Measurements from ENCODE around the gene ZBTB9. TPM values are rescaled to one million over a fixed set of nuclear protein-coding genes. Genes with fewer than 3 reads are reported as not detected.
A peak's percentile ranks its signal among the peaks of the same experiment; 100 is the strongest.

ZBTB9 gene
- total and polyA plus RNA-seq, 4 donors = 1.1 to 3.4 (median 2.3) TPM

DNA sequence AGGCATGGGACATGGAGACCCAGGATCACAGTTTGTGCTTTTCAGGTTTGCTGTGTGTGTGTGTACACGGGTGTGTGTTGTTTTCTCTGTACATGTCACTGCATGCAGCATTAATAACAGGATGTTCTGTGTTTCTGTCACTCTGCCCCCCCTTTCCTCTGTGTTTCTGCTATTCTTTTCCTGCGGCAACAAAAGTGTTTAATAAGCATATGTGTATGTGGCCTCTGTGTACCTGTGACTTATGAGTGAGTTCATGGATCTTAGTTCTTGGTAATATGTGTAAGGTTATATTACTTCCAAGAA is 24.7 kb upstream of the ZBTB9 start:
- Histone ChIP-seq H3K36me3 (ENCODE audit: control insufficient read depth in 4 of 4, insufficient read depth in 3 of 4, low read depth in 1 of 4, low read length in 3 of 4) (no peaks in the 10 kb centered on the region), H3K27me3 (ENCODE audit: control insufficient read depth in 4 of 4, insufficient read depth in 4 of 4, low read length in 3 of 4) (no peaks in the 10 kb centered on the region), H3K9me3 (ENCODE audit: control insufficient read depth in 4 of 4, low read length in 3 of 4) (no peaks in the 10 kb centered on the region), H3K9ac (ENCODE audit: low read depth in 1 of 2, low read length in 2 of 2) (no peak overlapping the region), H3K4me1 (ENCODE audit: control insufficient read depth in 4 of 4, insufficient read depth in 4 of 4, low read length in 3 of 4) (peaks cover 13 to 47% (median 27%) of the 10 kb centered on the region in 4 donors), H3K4me3 (ENCODE audit: low read depth in 1 of 3, low read length in 3 of 3) (no peak overlapping the region), H3K27ac (ENCODE audit: low read depth in 1 of 2, low read length in 2 of 2) (peak overlapping the region in 1 of 2 donors; percentile 23)
- WGBS = 67% methylated on average over 2 of the region's 2 CpGs
- no peak for DNase-seq (ENCODE audit: low spot score)
- TF ChIP-seq JUND (IDR thresholded peaks at IDR 0.05) (no peak), RXRA (IDR thresholded peaks at IDR 0.05) (no peak), HNF4G (IDR thresholded peaks at IDR 0.05) (no peak), FOXA2 (IDR thresholded peaks at IDR 0.05) (no peak), FOXA1 (IDR thresholded peaks at IDR 0.05) (no peak), TAF1 (conservative IDR thresholded peaks at IDR 0.05) (no peak), GABPA (IDR thresholded peaks at IDR 0.05 in 1 of 2, conservative IDR thresholded peaks at IDR 0.05 in 1 of 2) (no peak), SP1 (IDR thresholded peaks at IDR 0.05) (no peak), YY1 (IDR thresholded peaks at IDR 0.05) (no peak), RAD21 (IDR thresholded peaks at IDR 0.05) (no peak), HNF4A (conservative IDR thresholded peaks at IDR 0.05) (no peak)
- TF ChIP-seq, protein P1, sequence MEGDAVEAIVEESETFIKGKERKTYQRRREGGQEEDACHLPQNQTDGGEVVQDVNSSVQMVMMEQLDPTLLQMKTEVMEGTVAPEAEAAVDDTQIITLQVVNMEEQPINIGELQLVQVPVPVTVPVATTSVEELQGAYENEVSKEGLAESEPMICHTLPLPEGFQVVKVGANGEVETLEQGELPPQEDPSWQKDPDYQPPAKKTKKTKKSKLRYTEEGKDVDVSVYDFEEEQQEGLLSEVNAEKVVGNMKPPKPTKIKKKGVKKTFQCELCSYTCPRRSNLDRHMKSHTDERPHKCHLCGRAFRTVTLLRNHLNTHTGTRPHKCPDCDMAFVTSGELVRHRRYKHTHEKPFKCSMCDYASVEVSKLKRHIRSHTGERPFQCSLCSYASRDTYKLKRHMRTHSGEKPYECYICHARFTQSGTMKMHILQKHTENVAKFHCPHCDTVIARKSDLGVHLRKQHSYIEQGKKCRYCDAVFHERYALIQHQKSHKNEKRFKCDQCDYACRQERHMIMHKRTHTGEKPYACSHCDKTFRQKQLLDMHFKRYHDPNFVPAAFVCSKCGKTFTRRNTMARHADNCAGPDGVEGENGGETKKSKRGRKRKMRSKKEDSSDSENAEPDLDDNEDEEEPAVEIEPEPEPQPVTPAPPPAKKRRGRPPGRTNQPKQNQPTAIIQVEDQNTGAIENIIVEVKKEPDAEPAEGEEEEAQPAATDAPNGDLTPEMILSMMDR (IDR thresholded peaks at IDR 0.05; ENCODE audit: low read depth, low read length, missing input control) = no peak
- TF ChIP-seq, protein P2, sequence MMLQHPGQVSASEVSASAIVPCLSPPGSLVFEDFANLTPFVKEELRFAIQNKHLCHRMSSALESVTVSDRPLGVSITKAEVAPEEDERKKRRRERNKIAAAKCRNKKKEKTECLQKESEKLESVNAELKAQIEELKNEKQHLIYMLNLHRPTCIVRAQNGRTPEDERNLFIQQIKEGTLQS (IDR thresholded peaks at IDR 0.05) = no peak
- TF ChIP-seq, protein P3, sequence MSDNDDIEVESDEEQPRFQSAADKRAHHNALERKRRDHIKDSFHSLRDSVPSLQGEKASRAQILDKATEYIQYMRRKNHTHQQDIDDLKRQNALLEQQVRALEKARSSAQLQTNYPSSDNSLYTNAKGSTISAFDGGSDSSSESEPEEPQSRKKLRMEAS (IDR thresholded peaks at IDR 0.05) = no peak
- TF ChIP-seq, protein P4, sequence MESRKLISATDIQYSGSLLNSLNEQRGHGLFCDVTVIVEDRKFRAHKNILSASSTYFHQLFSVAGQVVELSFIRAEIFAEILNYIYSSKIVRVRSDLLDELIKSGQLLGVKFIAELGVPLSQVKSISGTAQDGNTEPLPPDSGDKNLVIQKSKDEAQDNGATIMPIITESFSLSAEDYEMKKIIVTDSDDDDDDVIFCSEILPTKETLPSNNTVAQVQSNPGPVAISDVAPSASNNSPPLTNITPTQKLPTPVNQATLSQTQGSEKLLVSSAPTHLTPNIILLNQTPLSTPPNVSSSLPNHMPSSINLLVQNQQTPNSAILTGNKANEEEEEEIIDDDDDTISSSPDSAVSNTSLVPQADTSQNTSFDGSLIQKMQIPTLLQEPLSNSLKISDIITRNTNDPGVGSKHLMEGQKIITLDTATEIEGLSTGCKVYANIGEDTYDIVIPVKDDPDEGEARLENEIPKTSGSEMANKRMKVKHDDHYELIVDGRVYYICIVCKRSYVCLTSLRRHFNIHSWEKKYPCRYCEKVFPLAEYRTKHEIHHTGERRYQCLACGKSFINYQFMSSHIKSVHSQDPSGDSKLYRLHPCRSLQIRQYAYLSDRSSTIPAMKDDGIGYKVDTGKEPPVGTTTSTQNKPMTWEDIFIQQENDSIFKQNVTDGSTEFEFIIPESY (IDR thresholded peaks at IDR 0.05) = no peak

DNA sequence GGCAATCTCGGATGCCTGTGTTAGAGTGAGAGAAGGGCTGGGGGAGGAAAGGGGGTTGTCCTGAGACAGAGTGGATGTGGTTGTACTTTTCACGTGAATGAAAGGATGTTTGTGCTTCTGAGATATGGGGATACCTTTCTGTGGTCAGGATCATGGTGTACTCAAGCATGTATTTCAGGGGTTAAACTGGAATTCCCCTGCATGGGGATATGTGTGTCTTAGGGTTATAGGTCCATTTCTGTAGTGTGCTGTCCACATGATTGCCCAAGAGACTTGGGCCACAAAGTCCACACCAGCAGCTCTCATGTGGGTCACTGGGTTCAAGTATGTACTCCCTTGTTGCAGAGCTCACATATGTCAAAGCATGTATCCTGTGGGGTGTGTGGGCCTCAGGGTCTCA is 24.0 kb upstream of the ZBTB9 start:
- no peak overlapping the region for H3K9ac ChIP-seq (ENCODE audit: low read depth in 1 of 2, low read length in 2 of 2)
- no peaks in the 10 kb centered on the region for H3K9me3 ChIP-seq (ENCODE audit: control insufficient read depth in 4 of 4, low read length in 3 of 4)
- 54% methylated on average over 2 of the region's 2 CpGs for WGBS
- no peak overlapping the region for H3K27ac ChIP-seq (ENCODE audit: low read depth in 1 of 2, low read length in 2 of 2)
- no peaks in the 10 kb centered on the region for H3K27me3 ChIP-seq (ENCODE audit: control insufficient read depth in 4 of 4, insufficient read depth in 4 of 4, low read length in 3 of 4)
- TF ChIP-seq NR2F2 (IDR thresholded peaks at IDR 0.05) (no peak), FOXA1 (IDR thresholded peaks at IDR 0.05) (no peak), YY1 (IDR thresholded peaks at IDR 0.05) (no peak), HNF4G (IDR thresholded peaks at IDR 0.05) (peak; percentile 45), RAD21 (IDR thresholded peaks at IDR 0.05) (no peak), GABPA (IDR thresholded peaks at IDR 0.05 in 1 of 2, conservative IDR thresholded peaks at IDR 0.05 in 1 of 2) (no peak), TAF1 (conservative IDR thresholded peaks at IDR 0.05) (no peak), RXRA (IDR thresholded peaks at IDR 0.05) (peak; percentile 31 to 54), SP1 (IDR thresholded peaks at IDR 0.05) (peak; percentile 51), JUND (IDR thresholded peaks at IDR 0.05) (peak in 1 of 2 donors; percentile 34), FOXA2 (IDR thresholded peaks at IDR 0.05) (no peak), HNF4A (conservative IDR thresholded peaks at IDR 0.05) (peak; percentile 73 to 88)
- TF ChIP-seq, protein P3 (IDR thresholded peaks at IDR 0.05) = no peak
- TF ChIP-seq, protein P2 (IDR thresholded peaks at IDR 0.05) = no peak
- TF ChIP-seq, protein P4 (IDR thresholded peaks at IDR 0.05) = no peak
- TF ChIP-seq, protein P5, sequence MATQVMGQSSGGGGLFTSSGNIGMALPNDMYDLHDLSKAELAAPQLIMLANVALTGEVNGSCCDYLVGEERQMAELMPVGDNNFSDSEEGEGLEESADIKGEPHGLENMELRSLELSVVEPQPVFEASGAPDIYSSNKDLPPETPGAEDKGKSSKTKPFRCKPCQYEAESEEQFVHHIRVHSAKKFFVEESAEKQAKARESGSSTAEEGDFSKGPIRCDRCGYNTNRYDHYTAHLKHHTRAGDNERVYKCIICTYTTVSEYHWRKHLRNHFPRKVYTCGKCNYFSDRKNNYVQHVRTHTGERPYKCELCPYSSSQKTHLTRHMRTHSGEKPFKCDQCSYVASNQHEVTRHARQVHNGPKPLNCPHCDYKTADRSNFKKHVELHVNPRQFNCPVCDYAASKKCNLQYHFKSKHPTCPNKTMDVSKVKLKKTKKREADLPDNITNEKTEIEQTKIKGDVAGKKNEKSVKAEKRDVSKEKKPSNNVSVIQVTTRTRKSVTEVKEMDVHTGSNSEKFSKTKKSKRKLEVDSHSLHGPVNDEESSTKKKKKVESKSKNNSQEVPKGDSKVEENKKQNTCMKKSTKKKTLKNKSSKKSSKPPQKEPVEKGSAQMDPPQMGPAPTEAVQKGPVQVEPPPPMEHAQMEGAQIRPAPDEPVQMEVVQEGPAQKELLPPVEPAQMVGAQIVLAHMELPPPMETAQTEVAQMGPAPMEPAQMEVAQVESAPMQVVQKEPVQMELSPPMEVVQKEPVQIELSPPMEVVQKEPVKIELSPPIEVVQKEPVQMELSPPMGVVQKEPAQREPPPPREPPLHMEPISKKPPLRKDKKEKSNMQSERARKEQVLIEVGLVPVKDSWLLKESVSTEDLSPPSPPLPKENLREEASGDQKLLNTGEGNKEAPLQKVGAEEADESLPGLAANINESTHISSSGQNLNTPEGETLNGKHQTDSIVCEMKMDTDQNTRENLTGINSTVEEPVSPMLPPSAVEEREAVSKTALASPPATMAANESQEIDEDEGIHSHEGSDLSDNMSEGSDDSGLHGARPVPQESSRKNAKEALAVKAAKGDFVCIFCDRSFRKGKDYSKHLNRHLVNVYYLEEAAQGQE (IDR thresholded peaks at IDR 0.05) = no peak
- TF ChIP-seq, protein P1 (IDR thresholded peaks at IDR 0.05; ENCODE audit: low read depth, low read length, missing input control) = no peak
- no peaks in the 10 kb centered on the region for H3K36me3 ChIP-seq (ENCODE audit: control insufficient read depth in 4 of 4, insufficient read depth in 3 of 4, low read depth in 1 of 4, low read length in 3 of 4)
- peaks cover 8 to 44% (median 22%) of the 10 kb centered on the region in 4 donors for H3K4me1 ChIP-seq (ENCODE audit: control insufficient read depth in 4 of 4, insufficient read depth in 4 of 4, low read length in 3 of 4)
- no peak for DNase-seq (ENCODE audit: low spot score)
- H3K4me3 ChIP-seq (ENCODE audit: low read depth in 1 of 3, low read length in 3 of 3) = no peak overlapping the region
